Purkinje cell (primary cell): Measurements from ENCODE around the gene MINAR2. TPM values are rescaled to one million over a fixed set of nuclear protein-coding genes. Genes with fewer than 3 reads are reported as not detected.

Experiments
- polyA plus RNA-seq: library from polyadenylated mRNA; unstranded; fragments of >200 nt; fragmentation: Nextera tagmentation; gene quantifications from 2 replicates; pipeline ENCODE4 v1.2.1, GENCODE V29; 2014

MINAR2 gene, protein sequence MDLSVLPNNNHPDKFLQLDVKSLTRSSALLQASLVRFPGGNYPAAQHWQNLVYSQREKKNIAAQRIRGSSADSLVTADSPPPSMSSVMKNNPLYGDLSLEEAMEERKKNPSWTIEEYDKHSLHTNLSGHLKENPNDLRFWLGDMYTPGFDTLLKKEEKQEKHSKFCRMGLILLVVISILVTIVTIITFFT
- polyA plus RNA-seq: not detected in 2 replicates

DNA sequence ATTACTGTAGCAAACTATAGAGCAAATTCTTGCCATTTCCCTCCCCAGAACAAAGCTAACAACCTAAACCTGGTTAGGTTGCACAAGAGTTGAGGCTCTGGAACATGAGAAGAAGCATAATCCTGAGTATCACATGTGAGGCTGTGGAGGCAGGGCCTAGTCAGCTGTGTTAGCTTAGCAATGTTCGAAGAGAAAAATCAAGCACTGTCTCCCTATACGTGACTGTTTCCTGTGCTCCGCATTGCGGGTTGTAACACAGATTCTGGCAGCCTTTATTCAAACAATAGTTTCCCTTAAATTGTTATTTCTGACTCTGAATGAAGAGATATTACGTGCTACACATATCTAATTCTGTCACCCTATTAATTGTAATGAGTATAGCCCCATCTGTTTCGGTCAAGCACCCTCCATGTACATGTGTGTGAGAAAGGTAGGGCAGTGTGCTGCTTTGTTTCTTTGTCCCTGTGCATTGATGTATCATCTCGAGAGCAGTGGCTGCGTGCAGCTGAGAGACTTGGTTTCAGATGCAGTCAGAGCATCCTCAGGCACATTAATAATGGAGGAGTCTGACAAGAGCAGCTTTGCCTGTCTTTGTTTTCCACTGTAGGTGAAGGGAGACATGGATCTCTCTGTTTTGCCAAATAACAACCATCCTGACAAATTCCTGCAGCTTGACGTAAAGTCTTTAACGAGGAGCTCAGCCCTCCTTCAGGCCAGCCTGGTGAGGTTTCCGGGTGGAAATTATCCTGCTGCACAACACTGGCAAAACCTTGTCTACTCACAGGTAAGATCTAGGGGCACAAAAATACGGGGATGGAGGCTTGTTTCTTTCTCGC is at the start of gene MINAR2:
Gene MINAR2, plus strand, starts transcription at position 523 of the 836 bp plus-strand sequence. Its CDS starts 97 bp downstream, at position 620.

Other genes starting within 250 kb of the MINAR2 start
- gene CHSY3, start 156.4 kb downstream of the MINAR2 start, polyA plus RNA-seq: 4.9 TPM in 1 of 2 replicates, not detected in the other